ENCODE measurements around the gene PLCB4.

The PLCB4 gene

DNA sequence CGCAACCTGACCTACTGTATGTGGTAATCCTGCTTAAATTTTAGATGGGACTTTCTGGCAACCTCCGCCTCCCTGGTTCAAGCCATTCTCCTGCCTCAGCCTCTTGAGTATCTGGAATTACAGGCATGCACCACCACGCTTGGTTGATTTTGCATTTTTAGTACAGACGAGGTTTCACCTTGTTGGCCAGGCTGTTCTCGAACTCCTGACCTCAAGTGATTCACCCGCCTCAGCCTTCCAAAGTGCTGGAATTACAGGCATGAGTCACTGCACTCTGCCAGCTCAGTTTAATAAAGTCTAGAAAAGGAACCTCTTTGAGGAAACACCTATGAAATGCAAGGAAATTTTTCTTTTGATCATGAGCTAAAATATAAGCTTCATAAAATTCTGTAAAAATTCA lies 9.0 kb upstream of the PLCB4 start:
- no peak for FAIRE-seq
- no peak for DNase-seq (ENCODE audit: insufficient read length, low spot score)

DNA sequence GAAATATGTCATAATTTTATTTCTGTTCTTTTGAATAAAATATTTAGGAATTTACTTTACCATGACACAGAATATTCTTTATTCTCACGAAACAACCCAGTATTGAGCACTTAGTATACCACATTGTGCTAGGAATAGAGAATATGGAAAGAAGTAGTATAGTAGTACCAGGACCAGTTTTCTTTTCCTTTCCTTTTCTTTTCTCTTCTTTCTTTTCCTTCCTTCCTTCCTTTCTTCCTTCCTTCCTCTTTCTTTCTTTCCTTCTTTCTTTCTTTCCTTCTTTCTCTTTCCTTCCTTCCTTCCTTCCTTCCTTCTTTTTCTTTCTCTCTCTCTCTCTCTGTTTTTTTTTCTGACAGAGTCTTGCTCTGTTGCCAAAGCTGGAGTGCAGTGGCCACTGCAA lies 7.5 kb upstream of the PLCB4 start:
- DNase-seq (ENCODE audit: insufficient read length, low spot score): no peak
- FAIRE-seq: no peak

DNA sequence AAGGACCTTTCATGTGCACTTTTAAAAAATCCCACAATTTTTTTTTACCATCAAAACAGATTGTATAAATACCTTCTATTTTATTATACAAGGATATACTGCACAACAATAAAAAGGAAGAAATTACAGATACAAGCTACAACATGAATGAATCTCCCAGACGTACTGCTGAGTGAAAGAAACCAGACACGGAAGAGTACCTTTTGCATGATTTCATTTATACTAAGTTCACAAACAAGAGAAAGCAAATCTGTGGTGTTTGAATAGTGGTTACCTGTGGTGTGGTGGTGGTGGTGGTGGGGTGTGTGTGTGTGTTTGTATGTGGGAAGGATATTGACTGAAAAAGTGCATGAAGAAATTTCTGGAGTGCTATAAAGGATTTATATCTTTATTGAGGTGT lies 6.8 kb upstream of the PLCB4 start:
- FAIRE-seq (no peak), DNase-seq (ENCODE audit: insufficient read length, low spot score) (no peak)

DNA sequence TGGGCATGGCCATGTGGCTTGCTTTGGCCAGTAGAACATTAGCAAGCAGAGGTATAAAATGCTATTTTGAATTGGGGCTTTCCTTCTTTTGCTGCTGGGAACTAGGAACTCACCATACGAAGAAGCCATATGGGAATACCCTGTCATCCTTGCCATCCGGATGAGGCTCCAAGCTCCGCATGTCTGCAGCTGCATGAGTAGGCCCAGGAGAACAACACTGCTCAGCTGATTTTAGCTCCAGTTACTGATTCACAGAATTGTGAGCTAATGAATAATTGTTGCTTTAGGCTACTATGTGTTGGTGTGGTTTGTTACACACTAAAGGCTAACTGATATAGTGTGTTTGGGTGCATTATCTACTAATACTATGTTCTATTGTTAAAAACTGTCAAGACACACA lies 2.7 kb upstream of the PLCB4 start:
- FAIRE-seq: no peak
- DNase-seq (ENCODE audit: insufficient read length, low spot score): no peak

DNA sequence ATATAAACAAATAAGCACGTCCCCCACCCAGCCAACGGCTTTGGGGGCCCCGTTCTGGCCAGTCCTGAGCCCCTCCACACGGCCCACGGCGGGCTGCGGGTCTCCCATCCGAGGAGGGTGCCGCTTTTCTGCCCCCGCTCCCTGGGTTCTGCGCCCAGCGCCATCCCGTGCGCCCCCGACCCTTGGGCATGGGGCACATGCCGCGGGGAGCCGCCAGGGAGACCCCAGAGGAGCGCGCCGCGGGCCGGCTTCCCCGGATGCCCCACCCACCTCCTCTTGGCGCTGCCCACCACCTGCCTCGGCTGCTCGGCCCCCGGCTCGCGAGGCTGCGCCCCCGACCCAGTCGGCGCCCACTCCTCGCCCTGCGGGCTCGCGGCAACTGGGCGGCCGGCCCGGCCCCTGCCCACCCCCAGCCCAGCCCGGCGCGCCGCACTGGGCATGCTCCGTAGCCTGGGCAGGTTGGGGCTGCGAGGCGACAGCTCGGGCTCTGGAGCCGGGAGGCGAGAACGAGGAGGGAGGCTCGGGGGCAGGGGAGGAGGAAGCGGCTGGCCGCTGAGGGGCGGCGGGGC lies 570 bp upstream of the PLCB4 start:
- FAIRE-seq: no peak
- DNase-seq (ENCODE audit: insufficient read length, low spot score): no peak

GRCh38 chr20:9070304-9070703 lies 1.4 kb downstream of the PLCB4 start:
- FAIRE-seq (no peak), DNase-seq (ENCODE audit: insufficient read length, low spot score) (no peak)

- no peak for FAIRE-seq
- no peak for DNase-seq (ENCODE audit: insufficient read length, low spot score)
Observed at GRCh38 chr20:9071976-9072726, 3.3 kb downstream of the PLCB4 start.

DNA sequence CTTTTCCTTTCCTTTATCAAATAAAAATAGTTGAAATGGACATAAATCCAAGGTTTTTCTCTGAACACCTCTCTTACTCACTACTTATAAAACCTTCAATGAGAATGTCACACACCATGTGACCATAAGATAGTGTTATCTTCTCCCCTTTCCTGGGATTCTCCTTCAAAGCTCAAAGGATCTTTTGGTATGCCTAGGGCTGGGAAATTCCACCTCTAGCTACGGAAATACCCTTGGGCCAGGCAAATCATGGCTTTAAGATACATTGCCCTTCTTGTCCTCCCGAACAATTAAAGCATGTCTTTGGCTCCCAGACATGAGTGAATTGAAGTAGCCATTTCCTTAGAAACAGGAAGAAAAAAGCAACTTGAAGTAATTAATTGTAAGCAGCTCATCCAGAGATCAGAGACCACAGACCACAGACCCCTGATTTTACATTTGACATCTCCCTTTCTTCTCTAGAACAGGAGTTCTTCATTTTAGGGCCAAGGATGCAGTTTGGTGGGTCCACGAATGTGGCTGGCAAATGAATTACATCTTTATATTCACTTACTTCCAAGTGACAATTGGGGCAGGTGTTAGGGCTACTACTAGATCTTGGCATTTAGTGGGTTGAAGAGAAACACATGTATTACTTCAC lies 4.1 kb downstream of the PLCB4 start:
- FAIRE-seq: no peak
- DNase-seq (ENCODE audit: insufficient read length, low spot score): no peak

GRCh38 chr20:9075264-9076095 lies 6.6 kb downstream of the PLCB4 start:
- FAIRE-seq: no peak
- no peak for DNase-seq (ENCODE audit: insufficient read length, low spot score)

GRCh38 chr20:9076440-9076839 lies 7.6 kb downstream of the PLCB4 start:
- no peak for DNase-seq (ENCODE audit: insufficient read length, low spot score)
- no peak for FAIRE-seq

GRCh38 chr20:9078826-9079731 lies 10.2 kb downstream of the PLCB4 start:
- FAIRE-seq (no peak), DNase-seq (ENCODE audit: insufficient read length, low spot score) (no peak)

DNA sequence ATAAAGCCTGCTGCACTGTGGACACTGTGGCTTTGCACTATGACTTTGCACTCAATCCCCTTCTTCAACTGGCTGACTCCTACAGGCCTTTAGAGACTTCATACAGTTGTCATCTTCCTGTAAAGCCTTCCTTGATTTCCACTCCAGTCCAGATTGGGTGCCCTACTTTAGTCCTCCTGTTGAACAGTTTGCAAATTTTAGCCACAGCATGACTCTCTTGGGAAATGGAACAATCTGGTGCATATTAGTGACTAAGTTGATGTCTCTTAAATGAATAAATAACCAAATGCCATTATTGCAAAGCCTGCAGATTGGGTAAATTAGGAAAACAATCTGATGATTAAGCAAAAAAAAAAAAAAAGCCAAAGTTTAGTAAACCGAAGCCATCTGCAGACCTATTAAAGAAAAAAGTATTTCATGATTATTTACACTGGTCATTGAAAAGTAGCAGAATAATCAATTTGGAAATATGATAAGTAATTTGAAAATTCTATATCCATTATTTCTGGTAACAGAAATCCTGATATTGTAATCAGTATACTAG lies 12.6 kb downstream of the PLCB4 start:
- DNase-seq (ENCODE audit: insufficient read length, low spot score) (no peak), FAIRE-seq (no peak)

DNA sequence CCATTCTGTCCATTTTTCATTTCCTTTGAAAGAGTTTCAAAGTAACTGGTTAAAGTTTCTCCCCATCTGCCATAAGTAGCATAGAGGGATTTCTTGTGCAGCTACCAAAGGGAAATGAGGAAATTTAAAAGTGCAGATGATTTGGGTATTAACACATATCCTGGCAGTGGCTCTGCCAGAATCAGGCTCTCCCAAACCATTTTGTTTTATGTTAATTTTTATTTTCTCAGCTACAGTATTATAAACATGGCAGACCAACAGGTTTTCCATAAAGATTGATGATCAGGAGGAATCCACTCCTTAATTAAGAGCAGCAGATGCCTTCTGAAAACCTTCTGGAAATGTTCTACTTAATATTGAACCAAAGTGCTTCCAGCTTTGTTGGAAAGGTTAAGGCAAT lies 13.9 kb downstream of the PLCB4 start:
- DNase-seq (ENCODE audit: insufficient read length, low spot score): no peak
- no peak for FAIRE-seq

- no peak for DNase-seq (ENCODE audit: insufficient read length, low spot score)
- no peak for FAIRE-seq
Observed at GRCh38 chr20:9087531-9088217, 18.8 kb downstream of the PLCB4 start.

DNA sequence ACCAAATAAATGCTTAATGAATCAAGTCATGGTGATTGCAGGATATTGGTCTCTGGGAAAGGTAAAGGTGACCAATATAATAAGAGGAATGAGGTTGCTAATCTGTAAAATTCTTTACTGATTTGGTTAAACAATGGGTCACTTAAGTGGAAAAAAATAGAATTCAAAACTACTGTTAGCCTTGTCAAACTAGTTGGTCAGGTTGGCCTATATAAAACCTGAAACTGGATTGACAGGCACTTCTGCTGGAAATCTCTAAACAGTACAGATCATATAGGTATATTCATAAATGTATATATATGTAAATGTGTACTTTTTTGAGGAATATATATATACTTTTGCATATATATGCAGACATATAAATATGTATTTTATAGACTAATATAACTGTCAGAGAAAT lies 19.7 kb downstream of the PLCB4 start:
- no peak for DNase-seq (ENCODE audit: insufficient read length, low spot score)
- no peak for FAIRE-seq

DNA sequence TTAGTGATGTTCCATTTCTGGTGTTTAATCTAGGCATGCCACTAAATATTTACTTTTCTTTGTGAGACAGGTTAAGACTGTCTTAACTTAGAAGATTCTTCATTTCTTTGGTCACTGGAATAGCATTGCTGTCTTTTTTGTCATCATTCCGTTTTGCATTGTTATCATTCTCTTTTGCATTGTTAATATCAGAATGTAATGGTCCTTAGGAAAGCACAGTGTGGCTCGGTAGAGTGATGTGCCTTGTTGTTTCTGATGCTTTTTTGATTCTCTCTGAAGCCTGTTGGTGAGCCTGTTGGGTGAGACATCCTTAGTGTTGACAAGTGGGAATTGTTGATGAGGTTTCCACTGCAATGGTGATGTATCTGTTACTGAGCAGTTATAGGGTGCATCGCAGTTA lies 23.2 kb downstream of the PLCB4 start:
- FAIRE-seq (no peak), DNase-seq (ENCODE audit: insufficient read length, low spot score) (no peak)

DNA sequence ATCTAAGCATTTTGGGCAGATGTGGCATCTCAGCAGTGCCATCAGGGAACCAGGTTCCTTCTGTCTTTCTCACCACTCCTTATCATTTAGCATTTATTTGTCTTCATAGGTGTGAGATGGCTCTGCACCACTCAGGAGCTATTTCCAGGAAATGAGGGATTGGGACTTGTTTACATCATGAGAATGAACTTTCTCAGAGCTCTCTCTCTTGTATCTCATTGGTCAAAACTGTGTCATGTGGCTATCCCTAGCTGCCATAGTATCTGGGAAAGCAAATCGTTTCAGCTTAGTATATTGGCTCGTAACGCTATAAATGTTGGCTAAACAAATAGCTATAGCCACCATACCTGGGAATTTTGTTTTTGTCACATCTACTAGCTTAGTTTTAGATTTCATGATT lies 23.8 kb downstream of the PLCB4 start:
- DNase-seq (ENCODE audit: insufficient read length, low spot score) (no peak), FAIRE-seq (no peak)

DNA sequence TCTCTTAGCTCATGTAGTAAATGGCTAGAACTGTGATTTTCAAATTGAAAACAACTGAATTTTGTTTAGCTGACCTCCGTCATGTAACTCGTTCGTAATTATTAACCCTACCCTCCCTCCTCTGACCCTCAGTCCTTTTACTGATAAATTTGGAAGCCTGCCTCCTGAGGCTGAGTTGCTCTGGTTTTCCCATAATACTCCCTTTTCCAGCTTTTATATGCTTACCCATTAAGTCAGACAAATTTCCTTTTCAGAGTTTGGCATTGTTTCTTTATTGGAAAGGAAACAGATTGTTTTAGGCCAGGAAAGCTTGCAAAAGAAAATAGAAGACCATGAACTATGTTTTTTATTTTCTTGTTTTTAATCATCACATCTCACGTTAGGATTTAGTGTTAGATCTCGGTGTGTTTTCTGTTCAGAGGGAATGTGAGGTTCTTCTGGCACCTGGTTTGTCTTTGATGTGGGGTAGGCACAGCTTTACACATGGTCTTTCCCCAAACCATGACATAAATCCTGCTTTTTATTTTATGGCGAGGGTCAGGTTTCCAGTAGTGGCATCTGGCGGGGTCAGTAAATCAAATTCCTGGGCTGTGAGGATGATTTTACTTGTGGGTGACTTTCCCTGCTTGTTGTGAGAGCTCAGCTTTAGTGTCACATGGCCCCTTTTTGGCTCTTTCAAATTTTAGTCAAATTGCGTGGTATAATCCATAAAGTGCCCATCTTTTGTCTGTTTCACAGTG lies 24.5 kb downstream of the PLCB4 start:
- FAIRE-seq (no peak), DNase-seq (ENCODE audit: insufficient read length, low spot score) (no peak)

- DNase-seq (ENCODE audit: insufficient read length, low spot score) (no peak), FAIRE-seq (no peak)
Observed at GRCh38 chr20:9099372-9099771, 30.5 kb downstream of the PLCB4 start.

Measured in GM19239 (cell line).